Measurements from ENCODE around the gene SERPINA5.

SERPINA5 gene

GRCh38 chr14:94581127-94581999, at the start of gene SERPINA5:
TSS of gene SERPINA5 (plus strand) at chr14:94581426. CDS start at chr14:94587363, 5,937 bp downstream.
- DNase-seq (ENCODE audit: low read depth): no peak

- no peak for DNase-seq (ENCODE audit: low read depth)
These were observed 48.8 kb upstream of the SERPINA5 start for GRCh38 chr14:94532447-94532846.

GRCh38 chr14:94535506-94535905, 45.7 kb upstream of the SERPINA5 start:
- DNase-seq (ENCODE audit: low read depth): no peak

- no peak for DNase-seq (ENCODE audit: low read depth)
These were observed 44.4 kb upstream of the SERPINA5 start for GRCh38 chr14:94536836-94537235.

- DNase-seq (ENCODE audit: low read depth): no peak
These were observed 43.0 kb upstream of the SERPINA5 start for GRCh38 chr14:94538070-94538740.

GRCh38 chr14:94539181-94539580, 42.0 kb upstream of the SERPINA5 start:
- no peak for DNase-seq (ENCODE audit: low read depth)

GRCh38 chr14:94540031-94540794, 41.0 kb upstream of the SERPINA5 start:
- no peak for DNase-seq (ENCODE audit: low read depth)

- no peak for DNase-seq (ENCODE audit: low read depth)
These were observed 39.8 kb upstream of the SERPINA5 start for GRCh38 chr14:94541234-94541975.

GRCh38 chr14:94542111-94542810, 39.0 kb upstream of the SERPINA5 start:
- no peak for DNase-seq (ENCODE audit: low read depth)

- no peak for DNase-seq (ENCODE audit: low read depth)
These were observed 38.3 kb upstream of the SERPINA5 start for GRCh38 chr14:94542811-94543440.

- DNase-seq (ENCODE audit: low read depth): no peak
These were observed 37.6 kb upstream of the SERPINA5 start for GRCh38 chr14:94543449-94544124.

- no peak for DNase-seq (ENCODE audit: low read depth)
These were observed 36.5 kb upstream of the SERPINA5 start for GRCh38 chr14:94544726-94545125.

- no peak for DNase-seq (ENCODE audit: low read depth)
These were observed 35.9 kb upstream of the SERPINA5 start for GRCh38 chr14:94545131-94545841.

GRCh38 chr14:94547151-94547680, 34.0 kb upstream of the SERPINA5 start:
- DNase-seq (ENCODE audit: low read depth): no peak

- no peak for DNase-seq (ENCODE audit: low read depth)
These were observed 33.5 kb upstream of the SERPINA5 start for GRCh38 chr14:94547726-94548125.

- no peak for DNase-seq (ENCODE audit: low read depth)
These were observed 32.9 kb upstream of the SERPINA5 start for GRCh38 chr14:94548131-94548998.

- DNase-seq (ENCODE audit: low read depth): peak; percentile 11
These were observed 31.9 kb upstream of the SERPINA5 start for GRCh38 chr14:94548999-94549985.
